HFFc6 (cell line): Measurements from ENCODE around the gene CCDC102A. TPM values are rescaled to one million over a fixed set of nuclear protein-coding genes. Genes with fewer than 3 reads are reported as not detected.

ENCODE experiments used
- DNase-seq: peaks from one replicate; pipeline ENCODE4 v3.0.0-alpha.2; 2018
- H3K27ac Mint-ChIP-seq: 2 replicates; pipeline ENCODE4 v1.8.0; 2020; ENCODE audit warnings: mild to moderate bottlenecking, mixed read lengths
- H3K27me3 Mint-ChIP-seq: 2 replicates; pipeline ENCODE4 v1.8.0; 2021; ENCODE audit warnings: mild to moderate bottlenecking, moderate library complexity, mixed read lengths; ENCODE audit not compliant: insufficient read depth
- H3K36me3 Mint-ChIP-seq: 2 replicates; pipeline ENCODE4 v1.8.0; 2021; ENCODE audit warnings: low read depth, mixed read lengths
- H3K4me1 Mint-ChIP-seq: 2 replicates; pipeline ENCODE4 v1.8.0; 2020; ENCODE audit warnings: low read depth, mixed read lengths
- H3K4me3 Mint-ChIP-seq: 2 replicates; pipeline ENCODE4 v1.8.0; 2020; ENCODE audit warnings: mild to moderate bottlenecking, moderate library complexity, mixed read lengths
- H3K9me3 Mint-ChIP-seq: 2 replicates; pipeline ENCODE4 v1.8.0; 2020; ENCODE audit warnings: mild to moderate bottlenecking, mixed read lengths
- CTCF ChIP-seq: fragments of 200-600 bp; sonication (generic); IDR thresholded peaks from 2 replicates; pipeline ENCODE4 v1.5.0; 2021; ENCODE audit warnings: antibody characterized with exemption, mild to moderate bottlenecking
- total RNA-seq, 6 experiments: library from RNA; stranded (reverse); fragmentation: NEBNext Ultra II Directional; extraction: Animal tissue kit (Norgen Biotek cat#: 25700); gene quantifications; 2 replicates in 1 of 6; 3 replicates in 5 of 6; pipeline ENCODE4 v1.2.3, GENCODE V29; 2021

Gene CCDC102A
- total RNA-seq, 6 experiments from 2014 or later, result 3.6 to 4.6 (median 4.1) TPM

- peaks cover 30% of the 10 kb centered on the region for H3K27me3 Mint-ChIP-seq
- no peak overlapping the region for H3K4me3 Mint-ChIP-seq
- H3K4me1 Mint-ChIP-seq, result peaks cover 7% of the 10 kb centered on the region; the same call in 1 of the 2 replicates
- no peak for DNase-seq
- no peaks in the 10 kb centered on the region for H3K36me3 Mint-ChIP-seq
- no peaks in the 10 kb centered on the region for H3K9me3 Mint-ChIP-seq
- no peak overlapping the region for H3K27ac Mint-ChIP-seq
- no peak for TF ChIP-seq CTCF
Measured at GRCh38 chr16:57577214-57577613, 40.8 kb upstream of the CCDC102A start.

GRCh38 chr16:57576429-57576870 lies 40.1 kb upstream of the CCDC102A start:
- Mint-ChIP-seq H3K27ac (no peak overlapping the region), H3K36me3 (no peaks in the 10 kb centered on the region), H3K4me3 (no peak overlapping the region), H3K9me3 (no peaks in the 10 kb centered on the region), H3K27me3 (peaks cover 29% of the 10 kb centered on the region), H3K4me1 (peaks cover 7% of the 10 kb centered on the region; the same call in 1 of the 2 replicates)
- peak; percentile 98 for TF ChIP-seq CTCF
- peak; percentile 36 for DNase-seq

GRCh38 chr16:57575468-57576277 lies 39.3 kb upstream of the CCDC102A start:
- no peak for DNase-seq
- H3K27me3 Mint-ChIP-seq, result peaks cover 32% of the 10 kb centered on the region
- no peak for TF ChIP-seq CTCF
- H3K36me3 Mint-ChIP-seq, result no peaks in the 10 kb centered on the region
- peaks cover 7% of the 10 kb centered on the region; the same call in 1 of the 2 replicates for H3K4me1 Mint-ChIP-seq
- H3K27ac Mint-ChIP-seq, result no peak overlapping the region
- no peak overlapping the region for H3K4me3 Mint-ChIP-seq
- no peaks in the 10 kb centered on the region for H3K9me3 Mint-ChIP-seq

DNA sequence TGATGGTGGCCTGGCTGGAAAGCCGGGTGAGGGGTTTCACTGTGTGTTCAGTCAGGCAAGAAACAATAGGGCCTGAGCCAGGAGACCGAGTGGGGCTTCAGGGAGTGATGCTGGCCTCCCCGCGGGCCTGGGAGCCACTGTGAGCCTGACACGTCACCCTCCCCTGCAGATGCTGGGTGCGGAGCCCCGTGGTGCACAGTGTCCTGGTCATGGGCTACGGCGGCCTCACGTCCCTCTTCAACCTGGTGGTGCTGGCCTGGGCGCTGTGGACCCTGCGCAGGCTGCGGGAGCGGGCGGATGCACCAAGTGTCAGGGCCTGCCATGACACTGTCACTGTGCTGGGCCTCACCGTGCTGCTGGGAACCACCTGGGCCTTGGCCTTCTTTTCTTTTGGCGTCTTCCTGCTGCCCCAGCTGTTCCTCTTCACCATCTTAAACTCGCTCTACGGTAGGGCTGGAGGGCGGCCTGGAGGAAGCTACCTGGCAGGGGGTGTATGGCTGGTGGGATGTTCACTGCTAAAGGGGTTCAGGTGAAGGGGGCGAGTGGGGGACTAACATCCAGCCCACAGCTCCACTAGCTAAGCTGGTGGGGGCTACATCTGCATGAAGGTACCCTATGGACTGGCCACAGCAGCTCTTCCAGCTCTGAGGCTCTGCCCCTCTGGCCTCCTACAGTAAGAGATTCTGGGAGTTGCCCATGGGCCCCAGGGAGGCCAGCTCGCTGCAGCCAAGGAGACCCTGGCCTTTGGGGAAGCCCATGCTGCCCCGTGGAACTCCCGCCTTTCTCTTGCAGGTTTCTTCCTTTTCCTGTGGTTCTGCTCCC lies 38.5 kb upstream of the CCDC102A start:
- Mint-ChIP-seq H3K9me3 (0 out of 2 replicates have a peak, but pooled peaks cover under 1% of the 10 kb centered on the region), H3K36me3 (no peaks in the 10 kb centered on the region), H3K27me3 (peaks cover 32% of the 10 kb centered on the region), H3K4me1 (peaks cover 7% of the 10 kb centered on the region; the same call in 1 of the 2 replicates), H3K27ac (no peak overlapping the region), H3K4me3 (no peak overlapping the region)
- DNase-seq, result no peak
- TF ChIP-seq CTCF, result no peak

GRCh38 chr16:57574086-57574485 lies 37.7 kb upstream of the CCDC102A start:
- no peaks in the 10 kb centered on the region for H3K36me3 Mint-ChIP-seq
- no peak for TF ChIP-seq CTCF
- DNase-seq, result no peak

More at GRCh38 chr16:57574086-57574485, 37.7 kb upstream of the CCDC102A start:
- Mint-ChIP-seq H3K27ac (no peak overlapping the region), H3K4me1 (peaks cover 7% of the 10 kb centered on the region; the same call in 1 of the 2 replicates), H3K4me3 (no peak overlapping the region), H3K27me3 (peaks cover 27% of the 10 kb centered on the region), H3K9me3 (peaks cover 7% of the 10 kb centered on the region)
